Pancreas (tissue), 10 donors: ENCODE data around the gene OXSR1. TPM values are rescaled to one million over a fixed set of nuclear protein-coding genes. Genes with fewer than 3 reads are reported as not detected.

Experiments
- ATAC-seq, 4 donors: fragments of 200-7000 bp; cut with Tn5 transposase; one replicate each; pipeline versions ENCODE4 v1.8.0 to v1.9.1; 2020; ENCODE audit warnings: mild to moderate bottlenecking in 4 of 4, moderate library complexity in 4 of 4
- DNase-seq, 6 donors: peaks; one replicate each; pipeline ENCODE4 v3.0.0-alpha.2; 2020
- FAIRE-seq: peaks from 2 replicates; lab custom pipeline; 2012; peaks lifted over from hg19 to GRCh38; lab: Jason Lieb, UNC
- H3K27ac ChIP-seq, 4 donors: fragments of 200-600 bp; sonication (generic); 1 replicate in 3 of 4; 2 replicates in 1 of 4; pipeline versions ENCODE4 v1.5.0 to v1.8.0; 2020
- H3K27me3 ChIP-seq, 4 donors: fragments of 200-600 bp; one replicate each; pipeline ENCODE4 v1.8.0; 2021
- H3K36me3 ChIP-seq, 3 donors: fragments of 200-600 bp; sonication (generic) in 1 of 3; one replicate each; pipeline versions ENCODE4 v1.5.0 to v1.8.0; 2020 to 2021
- H3K4me1 ChIP-seq, 3 donors: fragments of 200-600 bp; one replicate each; pipeline ENCODE4 v1.8.0; 2021
- H3K4me3 ChIP-seq, 4 donors: fragments of 200-600 bp; sonication (generic) in 2 of 4; one replicate each; pipeline versions ENCODE4 v1.5.0 to v1.8.0; 2020 to 2021
- H3K9me3 ChIP-seq, 4 donors: fragments of 200-600 bp; one replicate each; pipeline ENCODE4 v1.8.0; 2021
- CTCF ChIP-seq, 4 donors: fragments of 200-600 bp; sonication (generic) in 3 of 4; IDR thresholded peaks; one replicate each; pipeline versions ENCODE4 v1.5.0 to v1.8.0; 2021; ENCODE audit warnings: antibody characterized with exemption in 4 of 4
- WGBS, 2 donors: extraction: QIAGEN DNeasy Blood & Tissue Kit; methylation state at CpG; one replicate each; pipeline ENCODE4 v1.1.7; 2013; 5-methylcytosine and 5-hydroxymethylcytosine counted together
- intact Hi-C, 3 donors: fragments of 100-400 bp; cut with DNase I; formaldehyde crosslinking; loops; one replicate each; pipeline versions ENCODE4 v1.11.1 to v1.14.2; 2022
- polyA plus RNA-seq, 2 donors: library from polyadenylated mRNA; stranded (reverse); fragments of 200-250 nt; gene quantifications; one replicate each; pipeline ENCODE4 v1.2.3, GENCODE V29; 2013
- total RNA-seq, 6 donors: library from RNA; stranded (reverse); fragmentation: NEBNext Ultra II Directional in 4 of 6; extraction: Animal tissue kit (Norgen Biotek cat#: 25700) in 4 of 6; gene quantifications; one replicate each; pipeline versions ENCODE4 v1.2.1 to v1.2.4, GENCODE V29; 2021 to 2023
- donor health status: healthy with polysubstance abuse.
- donor health status: DM: no; HTN: no; CAD: no; lungs with moderate emphysema.
- donor health status: DM: no; HTN: no; CAD: no.
- donor health status: control.
- donor health status: control.
- donor health status: Bipolar disorder and iron deficiency.
- donor health status: DM: yes; HTN: yes; CAD: no.
- donor health status: DM: no; HTN: no; CAD: no.
- donor health status: DM: no; HTN: no; CAD: no.
- donor health status: DM: yes; HTN: yes; CAD: no.

The OXSR1 gene
- total and polyA plus RNA-seq, 8 donors = 6.3 to 16.0 (median 10.4) TPM

- intact Hi-C loops = no loop called here
- H3K27me3 ChIP-seq = no peaks in the 10 kb centered on the region
- peaks cover 0 to 9% (median 8%) of the 10 kb centered on the region in 3 donors for H3K36me3 ChIP-seq
- no peaks in the 10 kb centered on the region for H3K9me3 ChIP-seq
- ATAC-seq = peak in 3 of 4 donors; percentile 22 to 33 (median 25)
- TF ChIP-seq CTCF (IDR thresholded peaks at IDR 0.05) = no peak
- WGBS, 2 donors = 15 to 17% methylated on average over 22 of the region's 22 CpGs
- H3K4me1 ChIP-seq = peaks cover 25 to 38% (median 33%) of the 10 kb centered on the region in 3 donors
- no peak for FAIRE-seq
- peak overlapping the region; percentile 53 to 93 (median 84) for H3K4me3 ChIP-seq
- peak in 1 of 6 donors; percentile 73 for DNase-seq
- H3K27ac ChIP-seq = peak overlapping the region; percentile 83 to 96 (median 94)
Measured at GRCh38 chr3:38137615-38138348, 27.6 kb upstream of the OXSR1 start.

GRCh38 chr3:38138349-38139190 lies 26.8 kb upstream of the OXSR1 start, which contains the start of gene MYD88:
MYD88 (plus strand) TSS chr3:38138661; CDS start chr3:38138701, 40 bp downstream.
- peak within 1 kb of the TSS; percentile 53 to 93 (median 84) for H3K4me3 ChIP-seq
- peak within 1 kb of the TSS; percentile 83 to 96 (median 94) for H3K27ac ChIP-seq
- H3K27me3 ChIP-seq = no peaks in the 10 kb centered on the region
- FAIRE-seq (no peak), ATAC-seq (peak; percentile 22 to 69 (median 51)), DNase-seq (peak; percentile 62 to 88 (median 76))
- intact Hi-C loops = no loop called here
- no peaks in the 10 kb centered on the region for H3K9me3 ChIP-seq
- no peak for TF ChIP-seq CTCF (IDR thresholded peaks at IDR 0.05)
- H3K36me3 ChIP-seq = peaks cover 0 to 8% (median 7%) of the 10 kb centered on the region in 3 donors
- 2% methylated on average over 65 of the region's 65 CpGs for WGBS, 2 donors
- H3K4me1 ChIP-seq = peaks cover 23 to 38% (median 27%) of the 10 kb centered on the region in 3 donors

GRCh38 chr3:38139191-38139590 lies 26.1 kb upstream of the OXSR1 start:
- no peak for TF ChIP-seq CTCF (IDR thresholded peaks at IDR 0.05)
- ATAC-seq (no peak), FAIRE-seq (no peak), DNase-seq (no peak)
- intact Hi-C loops = no loop called here
- Histone ChIP-seq H3K4me1 (peaks cover 17 to 32% (median 21%) of the 10 kb centered on the region in 3 donors), H3K27me3 (no peaks in the 10 kb centered on the region), H3K4me3 (peak overlapping the region; percentile 53 to 93 (median 84)), H3K27ac (peak overlapping the region; percentile 83 to 96 (median 94)), H3K9me3 (no peaks in the 10 kb centered on the region), H3K36me3 (peaks cover 0 to 8% (median 7%) of the 10 kb centered on the region in 3 donors)
- 4 to 5% methylated on average over 8 of the region's 8 CpGs for WGBS, 2 donors

GRCh38 chr3:38139652-38140051 lies 25.7 kb upstream of the OXSR1 start:
- Histone ChIP-seq H3K27ac (no peak overlapping the region), H3K36me3 (peaks cover 0 to 8% (median 7%) of the 10 kb centered on the region in 3 donors), H3K27me3 (no peaks in the 10 kb centered on the region), H3K4me3 (peak overlapping the region in 3 of 4 donors; percentile 53 to 93 (median 93)), H3K4me1 (peaks cover 12 to 28% (median 16%) of the 10 kb centered on the region in 3 donors), H3K9me3 (no peaks in the 10 kb centered on the region)
- intact Hi-C loops = no loop called here
- FAIRE-seq (no peak), ATAC-seq (no peak), DNase-seq (no peak)
- WGBS, 2 donors = 90 to 91% methylated on average over 7 of the region's 7 CpGs
- no peak for TF ChIP-seq CTCF (IDR thresholded peaks at IDR 0.05)
